Measurements from ENCODE around the gene CGNL1. TPM values are rescaled to one million over a fixed set of nuclear protein-coding genes. Genes with fewer than 3 reads are reported as not detected.

CGNL1 gene
- total RNA-seq, 1 experiment from 2014 or later = 34.6 TPM

DNA sequence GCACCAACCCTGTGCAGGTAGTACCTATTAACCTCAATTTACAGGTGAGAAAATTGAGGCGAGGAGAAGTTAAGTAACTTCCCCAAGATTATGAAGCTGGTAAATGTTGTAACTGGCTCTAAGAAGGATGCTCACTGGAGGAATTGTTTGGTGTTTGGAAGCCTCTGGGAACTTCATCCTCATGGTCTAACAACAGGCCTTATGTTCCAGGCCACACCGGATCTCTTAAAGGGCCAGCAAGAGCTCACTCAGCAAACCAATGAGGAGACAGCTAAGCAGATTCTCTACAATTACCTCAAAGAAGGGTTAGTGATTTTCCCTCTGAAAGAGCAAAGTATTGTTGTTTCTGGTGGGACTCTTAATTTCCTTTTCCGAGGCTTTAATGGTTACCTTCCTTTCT, 63.9 kb downstream of the CGNL1 start:
- no peak for DNase-seq

More for the DNA sequence above, 63.9 kb downstream of the CGNL1 start:
- H3K4me2 ChIP-seq (ENCODE audit: insufficient read depth, insufficient read length, low read length) = no peak overlapping the region
- Mint-ChIP-seq H3K27me3 (ENCODE audit: low read depth) (no peaks in the 10 kb centered on the region), H3K27ac (0 out of 7 replicates have a peak overlapping the region, but pooled peaks of 1 of the 3 experiments have one; percentile 47), H3K36me3 (ENCODE audit: insufficient read depth in 1 of 3, low read depth in 3 of 3) (peaks cover 18 to 41% (median 38%) of the 10 kb centered on the region in 3 experiments), H3K9me3 (no peaks in the 10 kb centered on the region), H3K4me3 (no peak overlapping the region), H3K4me1 (peaks cover 23 to 30% of the 10 kb centered on the region in 2 experiments)
- H3K14ac ChIP-seq (ENCODE audit: insufficient read depth, low read length) = no peak overlapping the region
- H4K91ac ChIP-seq (ENCODE audit: insufficient read length, low read depth, low read length) = no peak overlapping the region
- no peak overlapping the region for H2BK15ac ChIP-seq (ENCODE audit: low read depth, low read length)
- no peak overlapping the region for H3K27ac ChIP-seq (ENCODE audit: insufficient read length, low read depth, low read length)
- no peak overlapping the region for H2BK12ac ChIP-seq (ENCODE audit: insufficient read length, low read depth, low read length)
- H3K23ac ChIP-seq (ENCODE audit: insufficient read length, low read depth, low read length) = no peak overlapping the region
- H4K8ac ChIP-seq (replicated peaks; ENCODE audit: insufficient read length, low read depth, low read length) = no peak overlapping the region
- no peaks in the 10 kb centered on the region for H3K79me1 ChIP-seq (ENCODE audit: insufficient read depth, low read depth, low read length, poor library complexity, severe bottlenecking)
- no peak overlapping the region for H4K5ac ChIP-seq (ENCODE audit: insufficient read length, low read depth, low read length)
- no peaks in the 10 kb centered on the region for H3K27me3 ChIP-seq (ENCODE audit: insufficient read depth, low read length)
- no peaks in the 10 kb centered on the region for H3K79me2 ChIP-seq (ENCODE audit: insufficient read depth, low read length)
- H3K18ac ChIP-seq (ENCODE audit: insufficient read length, low read depth, low read length) = no peak overlapping the region
- no peak overlapping the region for H3K56ac ChIP-seq (ENCODE audit: insufficient read length, low read depth, low read length)
- no peak overlapping the region for H2BK5ac ChIP-seq (ENCODE audit: insufficient read length, low read length)
- H2AK5ac ChIP-seq (ENCODE audit: insufficient read length, low read length) = no peak overlapping the region
- no peak overlapping the region for H3K4ac ChIP-seq (ENCODE audit: low read depth, low read length)
- no peaks in the 10 kb centered on the region for H3K9me3 ChIP-seq (ENCODE audit: control insufficient read depth, low read depth, low read length)
- no CpG with 5 or more reads among the region's 3 CpGs for WGBS (ENCODE audit: extremely low coverage, insufficient read length, low lambda C conversion rate)
- H4K20me1 ChIP-seq (ENCODE audit: control insufficient read depth, insufficient read depth, insufficient read length) = no peaks in the 10 kb centered on the region
- no peak overlapping the region for H3K9ac ChIP-seq (ENCODE audit: extremely low read depth, insufficient read length, low read length)
- H3T11ph ChIP-seq (ENCODE audit: low read length) = no peak overlapping the region
- no peak overlapping the region for H2BK20ac ChIP-seq (ENCODE audit: low read depth, low read length, poor library complexity, severe bottlenecking)
- H3K4me1 ChIP-seq (ENCODE audit: insufficient read depth, low read length) = no peaks in the 10 kb centered on the region
- TF ChIP-seq, protein P1, sequence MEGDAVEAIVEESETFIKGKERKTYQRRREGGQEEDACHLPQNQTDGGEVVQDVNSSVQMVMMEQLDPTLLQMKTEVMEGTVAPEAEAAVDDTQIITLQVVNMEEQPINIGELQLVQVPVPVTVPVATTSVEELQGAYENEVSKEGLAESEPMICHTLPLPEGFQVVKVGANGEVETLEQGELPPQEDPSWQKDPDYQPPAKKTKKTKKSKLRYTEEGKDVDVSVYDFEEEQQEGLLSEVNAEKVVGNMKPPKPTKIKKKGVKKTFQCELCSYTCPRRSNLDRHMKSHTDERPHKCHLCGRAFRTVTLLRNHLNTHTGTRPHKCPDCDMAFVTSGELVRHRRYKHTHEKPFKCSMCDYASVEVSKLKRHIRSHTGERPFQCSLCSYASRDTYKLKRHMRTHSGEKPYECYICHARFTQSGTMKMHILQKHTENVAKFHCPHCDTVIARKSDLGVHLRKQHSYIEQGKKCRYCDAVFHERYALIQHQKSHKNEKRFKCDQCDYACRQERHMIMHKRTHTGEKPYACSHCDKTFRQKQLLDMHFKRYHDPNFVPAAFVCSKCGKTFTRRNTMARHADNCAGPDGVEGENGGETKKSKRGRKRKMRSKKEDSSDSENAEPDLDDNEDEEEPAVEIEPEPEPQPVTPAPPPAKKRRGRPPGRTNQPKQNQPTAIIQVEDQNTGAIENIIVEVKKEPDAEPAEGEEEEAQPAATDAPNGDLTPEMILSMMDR (conservative IDR thresholded peaks at IDR 0.05) = no peak
- no peak overlapping the region for H2BK120ac ChIP-seq (ENCODE audit: low read depth, low read length, poor library complexity, severe bottlenecking)
- H3K23me2 ChIP-seq (ENCODE audit: insufficient read length, low read depth, low read length, poor library complexity, severe bottlenecking) = no peaks in the 10 kb centered on the region
- H2AFZ ChIP-seq (ENCODE audit: low read length) = no peak overlapping the region
